Stomach (tissue), 4 donors: Measurements from ENCODE around the gene CDC16.

Source experiments
- EP300 ChIP-seq: sonication (generic); formaldehyde crosslinking; IDR thresholded peaks from one replicate; pipeline ENCODE4 v1.6.1; 2017; ENCODE audit warnings: antibody characterized with exemption
- POLR2A ChIP-seq, 4 donors: fragments of 450-650 bp; IDR thresholded peaks; one replicate each; pipeline ENCODE4 v1.6.1; 2016; ENCODE audit warnings: antibody characterized with exemption in 4 of 4, control low read depth in 2 of 4, mild to moderate bottlenecking in 1 of 4, moderate library complexity in 1 of 4
- POLR2AphosphoS5 ChIP-seq, 3 donors: sonication (generic); formaldehyde crosslinking; IDR thresholded peaks; one replicate each; pipeline ENCODE4 v1.6.1; 2016; ENCODE audit warnings: antibody characterized with exemption in 3 of 3
- TF ChIP-seq, protein P1 (sequence below), 7 experiments: fragments of 450-650 bp in 4 of 7; fragments of 200-600 bp in 3 of 7; sonication (generic) in 3 of 7; IDR thresholded peaks; one replicate each; pipeline ENCODE4 v1.5.1; 2016 to 2019; ENCODE audit warnings: antibody characterized with exemption in 7 of 7, control low read depth in 2 of 7, mild to moderate bottlenecking in 1 of 7

DNA sequence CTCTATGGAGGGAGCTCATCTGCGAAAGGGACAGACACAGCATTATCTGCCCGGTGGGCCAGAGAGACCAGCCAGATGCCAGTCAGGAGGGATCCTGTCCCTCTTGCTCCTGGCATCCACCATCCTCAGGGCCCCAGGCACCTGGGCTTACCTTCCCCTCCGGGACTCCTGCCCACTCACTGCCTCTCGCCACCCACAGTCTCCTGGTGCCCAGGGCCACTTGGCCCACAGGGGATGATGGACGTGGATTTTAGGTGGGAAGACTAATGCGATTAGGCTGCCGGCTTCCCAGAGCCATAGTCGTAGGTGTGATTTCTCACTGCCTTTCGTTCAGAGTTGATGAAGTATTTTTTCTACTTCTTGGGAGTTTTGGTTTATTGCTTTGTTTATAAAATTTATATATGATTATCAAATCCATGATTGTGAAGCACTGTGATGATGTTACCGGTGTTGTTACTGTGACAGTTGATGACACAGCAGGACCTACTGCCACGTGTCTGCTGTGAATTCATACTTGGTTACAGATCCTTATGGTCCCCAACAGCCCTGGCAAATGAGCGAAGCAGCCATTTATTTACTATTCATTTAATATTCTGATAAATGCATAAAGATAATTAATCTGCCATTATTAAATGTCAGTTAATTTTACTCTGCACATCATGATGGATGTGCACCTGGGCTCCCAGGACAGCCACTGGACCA lies 65.1 kb downstream of the CDC16 start:
- TF ChIP-seq, protein P1, sequence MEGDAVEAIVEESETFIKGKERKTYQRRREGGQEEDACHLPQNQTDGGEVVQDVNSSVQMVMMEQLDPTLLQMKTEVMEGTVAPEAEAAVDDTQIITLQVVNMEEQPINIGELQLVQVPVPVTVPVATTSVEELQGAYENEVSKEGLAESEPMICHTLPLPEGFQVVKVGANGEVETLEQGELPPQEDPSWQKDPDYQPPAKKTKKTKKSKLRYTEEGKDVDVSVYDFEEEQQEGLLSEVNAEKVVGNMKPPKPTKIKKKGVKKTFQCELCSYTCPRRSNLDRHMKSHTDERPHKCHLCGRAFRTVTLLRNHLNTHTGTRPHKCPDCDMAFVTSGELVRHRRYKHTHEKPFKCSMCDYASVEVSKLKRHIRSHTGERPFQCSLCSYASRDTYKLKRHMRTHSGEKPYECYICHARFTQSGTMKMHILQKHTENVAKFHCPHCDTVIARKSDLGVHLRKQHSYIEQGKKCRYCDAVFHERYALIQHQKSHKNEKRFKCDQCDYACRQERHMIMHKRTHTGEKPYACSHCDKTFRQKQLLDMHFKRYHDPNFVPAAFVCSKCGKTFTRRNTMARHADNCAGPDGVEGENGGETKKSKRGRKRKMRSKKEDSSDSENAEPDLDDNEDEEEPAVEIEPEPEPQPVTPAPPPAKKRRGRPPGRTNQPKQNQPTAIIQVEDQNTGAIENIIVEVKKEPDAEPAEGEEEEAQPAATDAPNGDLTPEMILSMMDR (IDR thresholded peaks at IDR 0.05): no peak
- TF ChIP-seq POLR2AphosphoS5 (IDR thresholded peaks at IDR 0.05): no peak
- no peak for TF ChIP-seq POLR2A (IDR thresholded peaks at IDR 0.05)
- no peak for TF ChIP-seq EP300
